Lower leg skin (tissue), 4 donors: ENCODE data around the gene RRP9. TPM values are rescaled to one million over a fixed set of nuclear protein-coding genes. Genes with fewer than 3 reads are reported as not detected.
"Not testable (repeated sequence)": the region's sequence is repeated elsewhere in the genome, so short reads cannot be mapped to it uniquely, and the experiment has no call there.

Experiments
- DNase-seq, 2 donors: peaks; one replicate each; pipeline ENCODE4 v3.0.0-alpha.2; 2019; ENCODE audit warnings: low spot score in 2 of 2
- H3K4me3 ChIP-seq: fragments of 200-600 bp; sonication (generic); 2 replicates; pipeline ENCODE4 v1.5.1; 2017; ENCODE audit warnings: mild to moderate bottlenecking, low read depth; ENCODE audit not compliant: poor library complexity, severe bottlenecking
- POLR2A ChIP-seq, 2 donors: fragments of 450-650 bp; IDR thresholded peaks; one replicate each; pipeline ENCODE4 v1.6.1; 2016 to 2017; ENCODE audit warnings: antibody characterized with exemption in 2 of 2, mild to moderate bottlenecking in 1 of 2, moderate library complexity in 1 of 2
- WGBS, 2 donors: methylation state at CpG; one replicate each; pipeline ENCODE4 v1.1.5; 2018; 5-methylcytosine and 5-hydroxymethylcytosine counted together
- intact Hi-C: fragments of 100-400 bp; cut with DNase I; formaldehyde crosslinking; loops from one replicate; pipeline ENCODE4 v1.15.0; 2023; ENCODE audit warnings: low total_unique reads
- total RNA-seq, 4 donors: library from RNA; depleted of rRNA; stranded (reverse); fragments of >200 nt; gene quantifications; one replicate each; pipeline ENCODE4 v1.1.0, GENCODE V29; 2016
- TF ChIP-seq, protein P1 (sequence below), 3 donors: fragments of 450-650 bp; IDR thresholded peaks; one replicate each; pipeline ENCODE4 v1.5.1; 2016; ENCODE audit warnings: antibody characterized with exemption in 3 of 3, mild to moderate bottlenecking in 3 of 3, moderate library complexity in 2 of 3

Gene RRP9
- total RNA-seq, 4 donors from 2014 or later, result 10.0 to 16.9 (median 14.0) TPM

DNA sequence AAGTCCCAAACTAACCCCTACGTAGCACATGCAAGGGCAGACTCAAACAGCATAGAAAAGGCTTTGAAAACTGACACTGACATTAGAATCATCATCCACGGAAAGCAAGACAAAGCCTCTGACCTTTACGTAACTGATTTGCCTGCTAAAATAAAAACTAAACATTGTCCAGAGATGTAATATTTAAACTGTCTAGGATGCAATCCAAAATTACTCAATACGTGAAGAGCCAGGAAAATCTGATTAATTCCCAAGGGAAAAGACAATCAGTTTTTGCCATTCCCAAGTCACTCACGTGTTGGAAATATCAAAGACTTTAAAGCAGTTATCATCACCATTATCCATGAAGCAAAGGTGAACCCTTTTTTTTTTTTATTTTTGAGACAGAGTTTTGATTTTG is 25.3 kb downstream of the RRP9 start:
- no peak for DNase-seq
- no peak overlapping the region for H3K4me3 ChIP-seq
- no peak for TF ChIP-seq POLR2A (IDR thresholded peaks at IDR 0.05)
- WGBS, 2 donors, result 45 to 50% methylated on average over 5 of the region's 5 CpGs
- intact Hi-C loops, result no loop called here

DNA sequence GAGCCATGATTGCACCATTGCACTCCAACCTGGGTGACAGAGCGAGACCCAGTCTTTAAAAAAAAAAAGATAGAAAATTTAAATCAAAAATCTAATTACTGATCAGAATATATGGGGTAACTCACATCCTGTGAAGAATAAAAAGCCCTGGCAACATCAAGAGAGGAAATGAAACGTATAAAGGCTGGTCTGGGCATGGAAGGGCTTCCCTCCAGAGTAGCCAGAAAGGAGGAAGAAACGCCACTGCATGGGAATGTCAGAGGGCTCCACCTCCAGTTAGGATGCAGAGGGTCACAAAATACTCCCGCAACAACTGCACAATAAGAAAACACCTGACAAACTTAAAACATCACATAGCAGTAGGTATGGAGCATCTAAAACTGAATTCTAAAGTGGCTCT is 33.7 kb downstream of the RRP9 start:
- no peak for DNase-seq
- TF ChIP-seq, protein P1, sequence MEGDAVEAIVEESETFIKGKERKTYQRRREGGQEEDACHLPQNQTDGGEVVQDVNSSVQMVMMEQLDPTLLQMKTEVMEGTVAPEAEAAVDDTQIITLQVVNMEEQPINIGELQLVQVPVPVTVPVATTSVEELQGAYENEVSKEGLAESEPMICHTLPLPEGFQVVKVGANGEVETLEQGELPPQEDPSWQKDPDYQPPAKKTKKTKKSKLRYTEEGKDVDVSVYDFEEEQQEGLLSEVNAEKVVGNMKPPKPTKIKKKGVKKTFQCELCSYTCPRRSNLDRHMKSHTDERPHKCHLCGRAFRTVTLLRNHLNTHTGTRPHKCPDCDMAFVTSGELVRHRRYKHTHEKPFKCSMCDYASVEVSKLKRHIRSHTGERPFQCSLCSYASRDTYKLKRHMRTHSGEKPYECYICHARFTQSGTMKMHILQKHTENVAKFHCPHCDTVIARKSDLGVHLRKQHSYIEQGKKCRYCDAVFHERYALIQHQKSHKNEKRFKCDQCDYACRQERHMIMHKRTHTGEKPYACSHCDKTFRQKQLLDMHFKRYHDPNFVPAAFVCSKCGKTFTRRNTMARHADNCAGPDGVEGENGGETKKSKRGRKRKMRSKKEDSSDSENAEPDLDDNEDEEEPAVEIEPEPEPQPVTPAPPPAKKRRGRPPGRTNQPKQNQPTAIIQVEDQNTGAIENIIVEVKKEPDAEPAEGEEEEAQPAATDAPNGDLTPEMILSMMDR (IDR thresholded peaks at IDR 0.05), result no peak
- no peak for TF ChIP-seq POLR2A (IDR thresholded peaks at IDR 0.05)
- H3K4me3 ChIP-seq, result no peak overlapping the region
- 62 to 70% methylated on average over 4 of the region's 4 CpGs for WGBS, 2 donors
- intact Hi-C loops, result no loop called here

DNA sequence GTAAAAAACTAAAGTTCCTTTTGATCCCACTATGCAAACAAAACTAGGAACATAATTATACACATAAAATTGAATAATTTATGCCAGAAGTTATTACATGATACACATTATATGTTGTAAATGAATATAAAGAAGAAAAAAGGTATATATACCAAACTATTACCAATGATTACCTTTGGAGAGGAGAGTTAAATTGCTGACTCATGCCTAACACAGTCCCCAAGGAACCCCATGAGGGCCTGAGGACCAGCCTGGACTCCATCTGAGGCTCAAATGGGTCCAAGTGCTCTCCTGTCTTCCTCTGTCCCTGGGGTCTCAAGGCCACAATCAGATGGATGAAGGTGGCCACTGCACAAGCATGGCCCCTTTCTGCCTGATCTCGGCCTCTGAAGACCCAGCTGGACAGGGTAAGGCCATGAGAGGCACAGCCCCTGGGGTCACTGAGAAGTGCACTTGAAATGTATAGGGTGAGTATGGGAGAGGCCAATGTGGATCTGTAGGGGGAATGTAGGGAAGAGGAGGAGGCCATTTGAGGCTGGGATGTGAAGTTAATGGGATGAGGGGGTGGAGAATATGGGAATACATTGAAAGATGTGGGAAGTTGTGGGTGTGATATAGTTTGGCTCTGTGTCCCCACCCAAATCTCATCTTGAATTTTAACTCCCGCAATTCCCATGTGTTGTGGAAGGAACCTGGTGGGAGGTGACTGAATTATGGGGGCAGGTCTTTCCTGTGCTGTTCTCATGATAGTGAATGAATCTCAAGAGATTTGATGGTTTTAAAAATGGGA is 37.5 kb downstream of the RRP9 start:
- intact Hi-C loops, result no loop called here
- H3K4me3 ChIP-seq, result no peak overlapping the region
- WGBS, 2 donors, result 89 to 92% methylated on average over 2 of the region's 2 CpGs
- TF ChIP-seq, protein P1 (IDR thresholded peaks at IDR 0.05), result no peak
- TF ChIP-seq POLR2A (IDR thresholded peaks at IDR 0.05), result no peak
- DNase-seq, result no peak

DNA sequence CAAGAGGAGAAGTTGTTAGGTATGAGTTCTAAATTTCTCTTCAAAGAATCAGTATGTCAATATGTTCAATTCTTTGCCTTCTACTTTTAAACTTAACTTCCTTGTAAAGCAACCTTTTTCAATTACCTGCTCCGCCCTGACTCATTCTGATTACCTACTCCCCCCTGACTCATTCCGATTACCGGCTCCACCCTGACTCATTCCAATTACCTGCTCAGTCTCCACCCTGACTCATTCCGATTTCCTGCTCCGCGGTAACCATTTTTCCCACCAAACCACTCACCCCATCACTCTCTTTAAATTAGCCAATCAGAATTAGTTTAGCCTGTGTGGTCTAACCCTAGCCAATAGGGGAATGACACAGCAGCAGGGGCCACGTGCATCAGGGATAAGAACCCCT is 39.3 kb downstream of the RRP9 start:
- DNase-seq, H3K4me3 ChIP-seq, intact Hi-C loops: not testable (repeated sequence)
- WGBS, 2 donors, result 53 to 61% methylated on average over 7 of the region's 7 CpGs

DNA sequence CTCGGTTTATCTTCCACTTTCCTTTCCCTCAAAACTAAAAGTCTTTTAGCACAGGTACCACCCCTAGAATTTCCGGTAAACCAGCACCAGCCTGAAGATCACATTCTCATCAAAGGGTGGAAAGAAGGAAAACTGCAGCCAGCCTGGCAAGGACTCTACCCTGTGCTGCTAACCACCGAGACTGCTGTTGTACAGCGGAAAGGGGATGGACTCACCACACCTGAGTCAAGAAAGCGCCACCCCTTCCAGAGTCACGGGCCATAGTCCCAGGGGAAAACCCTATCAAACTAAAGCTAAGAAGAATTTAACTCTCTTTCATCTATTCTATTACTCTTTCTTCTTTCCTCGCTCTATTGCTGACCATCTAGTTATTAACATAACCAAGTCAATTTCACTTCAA is 41.7 kb downstream of the RRP9 start:
- 61 to 67% methylated on average over 7 of the region's 7 CpGs for WGBS, 2 donors
- intact Hi-C loops, H3K4me3 ChIP-seq, DNase-seq: not testable (repeated sequence)

DNA sequence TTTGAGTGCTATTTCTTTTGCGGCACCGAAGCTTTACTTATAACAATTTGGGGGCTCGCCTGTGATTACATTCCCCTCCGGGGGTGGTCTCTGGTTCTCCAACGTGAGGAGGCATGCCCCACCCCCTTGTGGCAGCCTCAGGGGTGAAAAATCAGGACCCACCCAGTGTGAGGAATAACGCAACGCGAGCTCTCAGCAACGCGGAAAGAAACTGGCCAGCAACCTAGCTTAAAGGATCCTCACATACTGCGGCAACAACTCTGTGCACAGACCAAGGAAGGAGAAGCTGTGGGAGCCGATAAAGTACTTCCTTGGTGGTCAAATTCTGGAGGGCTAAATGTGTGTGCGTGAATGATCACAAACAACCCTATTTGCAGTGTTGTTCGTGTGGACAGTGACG is 44.3 kb downstream of the RRP9 start:
- WGBS, 2 donors, result 87 to 89% methylated on average over 15 of the region's 15 CpGs
- no peak for TF ChIP-seq POLR2A (IDR thresholded peaks at IDR 0.05)
- TF ChIP-seq, protein P1 (IDR thresholded peaks at IDR 0.05), result no peak
- no peak overlapping the region for H3K4me3 ChIP-seq
- intact Hi-C loops, result no loop called here
- no peak for DNase-seq

DNA sequence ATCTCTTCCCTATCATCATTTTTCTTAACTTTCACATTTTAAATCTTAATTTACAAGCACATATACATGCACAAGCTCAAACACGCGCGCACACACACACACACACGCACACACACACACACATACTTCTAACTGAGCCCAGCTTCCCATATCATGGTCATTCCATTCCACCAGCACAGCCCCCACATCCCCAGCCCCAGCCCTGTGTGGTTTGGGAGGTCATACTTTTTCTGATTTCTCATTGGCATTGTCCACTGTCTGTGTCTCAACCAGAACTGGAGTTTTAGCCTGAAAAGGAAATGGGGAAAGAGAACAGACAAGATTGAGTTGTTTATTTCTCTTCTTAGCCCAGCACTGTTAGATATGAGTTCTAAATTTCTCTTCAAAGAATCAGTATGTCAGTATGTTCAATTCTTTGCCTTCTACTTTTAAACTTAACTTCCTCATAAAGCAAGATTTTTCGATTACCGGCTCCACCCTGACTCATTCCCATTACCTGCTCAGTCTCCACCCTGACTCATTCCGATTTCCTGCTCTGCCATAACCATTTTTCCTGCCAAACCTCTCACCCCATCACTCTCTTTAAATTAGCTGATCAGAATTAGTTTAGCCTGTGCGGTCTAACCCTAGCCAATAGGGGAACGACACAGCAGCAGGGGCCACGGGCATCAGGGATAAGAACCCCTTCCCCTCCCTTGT is 44.9 kb downstream of the RRP9 start:
- DNase-seq, result no peak
- no peak overlapping the region for H3K4me3 ChIP-seq
- 79 to 83% methylated on average over 10 of the region's 10 CpGs for WGBS, 2 donors
- intact Hi-C loops, result no loop called here
- no peak for TF ChIP-seq POLR2A (IDR thresholded peaks at IDR 0.05)
- TF ChIP-seq, protein P1 (IDR thresholded peaks at IDR 0.05), result no peak
